Mucosa of descending colon (tissue), 3 donors: ENCODE results near the gene RAB30. TPM values are rescaled to one million over a fixed set of nuclear protein-coding genes. Genes with fewer than 3 reads are reported as not detected.
A peak's percentile ranks its signal among the peaks of the same experiment; 100 is the strongest.

Source experiments
- ATAC-seq: fragments of 200-7000 bp; cut with Tn5 transposase; one replicate; pipeline ENCODE4 v1.9.1; 2020; ENCODE audit warnings: mild to moderate bottlenecking, moderate library complexity
- DNase-seq, 3 donors: peaks; one replicate each; pipeline ENCODE4 v3.0.0-alpha.2; 2020
- H3K36me3 ChIP-seq: fragments of 200-600 bp; one replicate; pipeline ENCODE4 v1.8.0; 2021; ENCODE audit warnings: low read depth, mild to moderate bottlenecking
- H3K4me1 ChIP-seq: fragments of 200-600 bp; one replicate; pipeline ENCODE4 v1.8.0; 2021; ENCODE audit warnings: low read depth, mild to moderate bottlenecking
- H3K4me3 ChIP-seq: fragments of 200-600 bp; one replicate; pipeline ENCODE4 v1.8.0; 2021; ENCODE audit warnings: mild to moderate bottlenecking
- H3K9me3 ChIP-seq: fragments of 200-600 bp; one replicate; pipeline ENCODE4 v1.8.0; 2021; ENCODE audit warnings: mild to moderate bottlenecking
- CTCF ChIP-seq: fragments of 200-600 bp; IDR thresholded peaks from one replicate; pipeline ENCODE4 v1.8.0; 2022; ENCODE audit warnings: antibody characterized with exemption, mild to moderate bottlenecking
- intact Hi-C, 2 donors: fragments of 100-400 bp; cut with DNase I in 1 of 2; cut with micrococcal nuclease in 1 of 2; formaldehyde crosslinking; loops; one replicate each; pipeline versions ENCODE4 v1.11.0 to v1.11.1; 2022; cut with DNase I, micrococcal nuclease
- total RNA-seq, 3 donors: library from RNA; stranded (reverse); fragmentation: NEBNext Ultra II Directional in 2 of 3; extraction: Animal tissue kit (Norgen Biotek cat#: 25700) in 2 of 3; gene quantifications; one replicate each; pipeline versions ENCODE4 v1.2.1 to v1.2.4, GENCODE V29; 2021 to 2023
- donor health status: DM: no; HTN: no; CAD: no; lungs with moderate emphysema.
- donor health status: DM: no; HTN: no; CAD: no.
- donor health status: DM: no; HTN: yes; CAD: no.

The RAB30 gene
- total RNA-seq, 3 donors from 2014 or later: 16.2 to 30.7 (median 19.1) TPM

- no peaks in the 10 kb centered on the region for H3K9me3 ChIP-seq
- peaks cover 20% of the 10 kb centered on the region for H3K4me1 ChIP-seq
- no peaks in the 10 kb centered on the region for H3K36me3 ChIP-seq
- TF ChIP-seq CTCF: no peak
- DNase-seq (no peak), ATAC-seq (no peak)
- intact Hi-C loops: no loop called here
- H3K4me3 ChIP-seq: no peak overlapping the region
Observed at GRCh38 chr11:82994604-82995230, 77.0 kb downstream of the RAB30 start.

GRCh38 chr11:82992223-82992622, 79.5 kb downstream of the RAB30 start:
- TF ChIP-seq CTCF: no peak
- DNase-seq (no peak), ATAC-seq (no peak)
- intact Hi-C loops: no loop called here
- Histone ChIP-seq H3K4me1 (peaks cover 4% of the 10 kb centered on the region), H3K9me3 (no peaks in the 10 kb centered on the region), H3K36me3 (no peaks in the 10 kb centered on the region), H3K4me3 (no peak overlapping the region)

- TF ChIP-seq CTCF: no peak
- ATAC-seq: peak; percentile 30
- intact Hi-C loops: no loop called here
- no peaks in the 10 kb centered on the region for H3K9me3 ChIP-seq
- H3K4me3 ChIP-seq: no peak overlapping the region
- no peaks in the 10 kb centered on the region for H3K36me3 ChIP-seq
- DNase-seq: no peak
- no peaks in the 10 kb centered on the region for H3K4me1 ChIP-seq
Observed at GRCh38 chr11:82989628-82990404, 81.9 kb downstream of the RAB30 start.

- no peak overlapping the region for H3K4me3 ChIP-seq
- intact Hi-C loops: no loop called here
- TF ChIP-seq CTCF: no peak
- no peaks in the 10 kb centered on the region for H3K9me3 ChIP-seq
- DNase-seq (no peak), ATAC-seq (peak; percentile 63)
- H3K4me1 ChIP-seq: no peaks in the 10 kb centered on the region
- H3K36me3 ChIP-seq: no peaks in the 10 kb centered on the region
Observed at GRCh38 chr11:82988936-82989627, 82.6 kb downstream of the RAB30 start.

GRCh38 chr11:82987997-82988396, 83.7 kb downstream of the RAB30 start:
- DNase-seq (no peak), ATAC-seq (no peak)
- TF ChIP-seq CTCF: no peak
- no peaks in the 10 kb centered on the region for H3K4me1 ChIP-seq
- H3K36me3 ChIP-seq: no peaks in the 10 kb centered on the region
- no peaks in the 10 kb centered on the region for H3K9me3 ChIP-seq
- intact Hi-C loops: no loop called here
- no peak overlapping the region for H3K4me3 ChIP-seq
